Uterus (tissue), 4 donors: Measurements from ENCODE around the gene SUSD1. TPM values are rescaled to one million over a fixed set of nuclear protein-coding genes. Genes with fewer than 3 reads are reported as not detected.
A peak's percentile ranks its signal among the peaks of the same experiment; 100 is the strongest.

Experiments
- DNase-seq, 2 donors: peaks; one replicate each; pipeline ENCODE4 v3.0.0-alpha.2; 2019 to 2020
- H3K27ac ChIP-seq, 2 donors: fragments of 200-600 bp; sonication (generic); 1 replicate in 1 of 2; 2 replicates in 1 of 2; pipeline ENCODE4 v1.5.1; 2016 to 2018
- H3K27me3 ChIP-seq, 2 donors: fragments of 200-600 bp; sonication (generic); one replicate each; pipeline ENCODE4 v1.5.1; 2018 to 2019; ENCODE audit warnings: control low read depth in 1 of 2
- H3K36me3 ChIP-seq, 2 donors: fragments of 200-600 bp; sonication (generic); one replicate each; pipeline ENCODE4 v1.5.1; 2019; ENCODE audit warnings: control low read depth in 1 of 2
- H3K4me1 ChIP-seq, 2 donors: fragments of 200-600 bp; sonication (generic); one replicate each; pipeline ENCODE4 v1.5.1; 2018 to 2019; ENCODE audit warnings: control low read depth in 1 of 2
- H3K4me3 ChIP-seq, 2 donors: fragments of 200-600 bp; sonication (generic); 1 replicate in 1 of 2; 2 replicates in 1 of 2; pipeline ENCODE4 v1.5.1; 2018 to 2019; ENCODE audit warnings: mild to moderate bottlenecking in 1 of 2
- H3K9me3 ChIP-seq, 2 donors: fragments of 200-600 bp; sonication (generic); one replicate each; pipeline ENCODE4 v1.5.1; 2019; ENCODE audit warnings: control low read depth in 1 of 2
- POLR2A ChIP-seq, 2 donors: fragments of 450-650 bp; IDR thresholded peaks; one replicate each; pipeline ENCODE4 v1.6.1; 2016; ENCODE audit warnings: antibody characterized with exemption in 2 of 2, mild to moderate bottlenecking in 1 of 2, moderate library complexity in 1 of 2
- intact Hi-C: fragments of 100-400 bp; cut with DNase I; formaldehyde crosslinking; loops from one replicate; pipeline ENCODE4 v1.15.1; 2023; ENCODE audit warnings: low total_unique reads
- total RNA-seq, 4 donors: library from RNA; depleted of rRNA in 3 of 4; stranded (reverse); fragments of >200 nt in 3 of 4; gene quantifications; one replicate each; pipeline versions ENCODE4 v1.1.0 to v1.2.4, GENCODE V29; 2014 to 2023
- TF ChIP-seq, protein P1 (sequence below), 4 experiments: fragments of 200-600 bp in 2 of 4; fragments of 450-650 bp in 2 of 4; sonication (generic) in 2 of 4; IDR thresholded peaks; one replicate each; pipeline ENCODE4 v1.5.1; 2016 to 2019; ENCODE audit warnings: antibody characterized with exemption in 4 of 4, mild to moderate bottlenecking in 2 of 4, moderate library complexity in 1 of 4
- donor health status: DM: yes; HTN: yes; CAD: no.

SUSD1 gene
- total RNA-seq, 4 donors from 2014 or later, result 2.9 to 22.5 (median 10.0) TPM

DNA sequence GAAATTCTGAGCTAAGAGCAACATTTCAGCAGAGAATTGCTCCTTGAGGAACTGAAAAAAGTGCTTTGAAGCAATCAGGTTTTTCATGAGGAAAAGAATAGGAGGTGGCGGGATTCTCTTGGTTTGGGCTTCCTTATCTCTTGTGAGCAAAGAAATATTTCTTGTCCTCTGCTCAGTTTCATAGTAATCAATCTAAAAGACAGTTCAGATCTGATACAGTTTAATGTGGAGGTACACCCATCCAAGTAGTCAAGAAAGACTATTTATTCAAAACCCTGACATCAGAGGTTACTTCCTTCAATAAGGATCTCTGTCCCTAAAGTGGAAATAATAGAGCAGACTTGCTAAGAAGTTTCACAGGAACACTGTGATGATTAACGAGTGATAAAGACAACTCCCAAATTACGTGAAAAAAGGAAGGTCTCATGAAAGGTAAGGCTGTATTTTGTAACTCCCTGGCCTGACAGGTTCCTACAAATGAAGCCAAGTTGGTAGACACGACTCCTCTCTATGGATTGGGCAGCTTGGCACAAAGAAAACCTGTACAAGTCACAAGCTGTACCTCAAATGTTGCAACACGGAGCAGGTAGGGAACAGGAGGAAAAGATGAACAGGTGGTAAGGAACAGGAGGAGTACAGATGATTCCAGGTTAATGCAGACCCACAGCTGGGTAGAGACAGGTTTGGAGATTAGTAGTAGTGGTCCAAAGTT is 94.1 kb downstream of the SUSD1 start:
- H3K27me3 ChIP-seq, result no peaks in the 10 kb centered on the region
- no peak overlapping the region for H3K4me3 ChIP-seq
- TF ChIP-seq, protein P1, sequence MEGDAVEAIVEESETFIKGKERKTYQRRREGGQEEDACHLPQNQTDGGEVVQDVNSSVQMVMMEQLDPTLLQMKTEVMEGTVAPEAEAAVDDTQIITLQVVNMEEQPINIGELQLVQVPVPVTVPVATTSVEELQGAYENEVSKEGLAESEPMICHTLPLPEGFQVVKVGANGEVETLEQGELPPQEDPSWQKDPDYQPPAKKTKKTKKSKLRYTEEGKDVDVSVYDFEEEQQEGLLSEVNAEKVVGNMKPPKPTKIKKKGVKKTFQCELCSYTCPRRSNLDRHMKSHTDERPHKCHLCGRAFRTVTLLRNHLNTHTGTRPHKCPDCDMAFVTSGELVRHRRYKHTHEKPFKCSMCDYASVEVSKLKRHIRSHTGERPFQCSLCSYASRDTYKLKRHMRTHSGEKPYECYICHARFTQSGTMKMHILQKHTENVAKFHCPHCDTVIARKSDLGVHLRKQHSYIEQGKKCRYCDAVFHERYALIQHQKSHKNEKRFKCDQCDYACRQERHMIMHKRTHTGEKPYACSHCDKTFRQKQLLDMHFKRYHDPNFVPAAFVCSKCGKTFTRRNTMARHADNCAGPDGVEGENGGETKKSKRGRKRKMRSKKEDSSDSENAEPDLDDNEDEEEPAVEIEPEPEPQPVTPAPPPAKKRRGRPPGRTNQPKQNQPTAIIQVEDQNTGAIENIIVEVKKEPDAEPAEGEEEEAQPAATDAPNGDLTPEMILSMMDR (IDR thresholded peaks at IDR 0.05), result no peak
- TF ChIP-seq POLR2A (IDR thresholded peaks at IDR 0.05), result no peak
- no peaks in the 10 kb centered on the region for H3K36me3 ChIP-seq
- no peak overlapping the region for H3K27ac ChIP-seq
- no peak for DNase-seq
- H3K4me1 ChIP-seq, result no peaks in the 10 kb centered on the region
- no peaks in the 10 kb centered on the region for H3K9me3 ChIP-seq
- intact Hi-C loops, result no loop called here

DNA sequence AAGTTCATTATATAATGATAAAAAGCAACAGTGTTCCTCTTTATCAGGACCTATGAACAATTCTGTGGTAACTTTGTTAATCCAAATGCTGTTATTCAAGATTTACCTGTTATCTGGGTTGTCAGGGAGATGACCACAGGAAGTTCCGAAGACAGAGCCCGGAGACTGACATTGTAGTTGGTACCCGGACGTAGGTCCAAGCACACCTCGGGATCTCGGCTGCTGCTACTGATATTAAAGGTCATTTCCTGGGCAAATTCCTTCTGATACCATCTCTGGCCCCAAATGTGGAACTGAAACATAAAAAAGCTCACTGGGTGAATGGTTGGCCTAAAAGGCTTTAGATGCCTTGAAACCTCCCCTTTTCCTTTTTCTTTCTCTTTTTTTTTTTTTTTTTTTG is 96.7 kb downstream of the SUSD1 start:
- intact Hi-C loops, result loop anchor here (5.0 kb wide), 1 partner anchor 181 kb away; the partner anchor contains the start of gene UGCG
- H3K27ac ChIP-seq, result no peak overlapping the region
- no peak for DNase-seq

GRCh38 chr9:112076814-112077213 is 98.3 kb downstream of the SUSD1 start:
- intact Hi-C loops, result loop anchor here (5.0 kb wide), 1 partner anchor 180 kb away; the partner anchor contains the start of gene UGCG
- no peak overlapping the region for H3K27ac ChIP-seq

More for the DNA sequence above, 96.7 kb downstream of the SUSD1 start:
- TF ChIP-seq POLR2A (IDR thresholded peaks at IDR 0.05), result no peak
- TF ChIP-seq, protein P1 (IDR thresholded peaks at IDR 0.05), result no peak
- Histone ChIP-seq H3K4me1 (peaks cover 0 to 3% of the 10 kb centered on the region in 2 donors), H3K36me3 (no peaks in the 10 kb centered on the region), H3K9me3 (no peaks in the 10 kb centered on the region), H3K4me3 (no peak overlapping the region), H3K27me3 (no peaks in the 10 kb centered on the region)

DNA sequence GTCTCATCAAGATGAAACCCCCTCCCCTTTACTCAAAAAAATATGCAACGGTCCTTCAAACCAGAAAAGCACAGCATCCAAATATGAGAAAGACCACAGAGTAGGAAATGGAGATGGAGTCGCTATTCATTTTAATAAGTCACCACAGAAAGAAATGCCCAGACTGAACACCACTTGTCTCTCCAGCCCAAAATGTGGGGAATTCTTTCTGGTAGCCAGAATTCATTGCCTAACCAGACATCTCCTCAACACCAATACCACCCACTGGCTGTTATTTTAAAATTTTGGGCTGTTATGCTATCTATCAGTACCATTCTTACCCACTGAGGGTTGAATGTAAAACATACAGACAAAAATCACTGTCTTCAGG is 100.1 kb downstream of the SUSD1 start:
- Histone ChIP-seq H3K27me3 (no peaks in the 10 kb centered on the region), H3K4me3 (no peak overlapping the region), H3K9me3 (no peaks in the 10 kb centered on the region), H3K36me3 (no peaks in the 10 kb centered on the region), H3K27ac (peak overlapping the region; percentile 78 to 96), H3K4me1 (peaks cover 0 to 3% of the 10 kb centered on the region in 2 donors)
- intact Hi-C loops, result loop anchor here (2.0 to 5.0 kb wide), 2 partner anchors 178 to 314 kb away; partner anchors contain the start of gene UGCG
- TF ChIP-seq, protein P1 (IDR thresholded peaks at IDR 0.05), result no peak
- TF ChIP-seq POLR2A (IDR thresholded peaks at IDR 0.05), result no peak
- DNase-seq, result no peak

More at GRCh38 chr9:112076814-112077213, 98.3 kb downstream of the SUSD1 start:
- Histone ChIP-seq H3K36me3 (no peaks in the 10 kb centered on the region), H3K4me3 (no peak overlapping the region), H3K9me3 (no peaks in the 10 kb centered on the region), H3K27me3 (no peaks in the 10 kb centered on the region), H3K4me1 (peaks cover 0 to 3% of the 10 kb centered on the region in 2 donors)
- DNase-seq, result no peak
- TF ChIP-seq POLR2A (IDR thresholded peaks at IDR 0.05), result no peak
- TF ChIP-seq, protein P1 (IDR thresholded peaks at IDR 0.05), result no peak
